ENCODE measurements around the gene MTUS2.

Gene MTUS2

GRCh38 chr13:29038700-29039099, 218.6 kb downstream of the MTUS2 start:
- no peak for DNase-seq

- no peak for DNase-seq
These were observed 219.1 kb downstream of the MTUS2 start for GRCh38 chr13:29039212-29039611.

DNA sequence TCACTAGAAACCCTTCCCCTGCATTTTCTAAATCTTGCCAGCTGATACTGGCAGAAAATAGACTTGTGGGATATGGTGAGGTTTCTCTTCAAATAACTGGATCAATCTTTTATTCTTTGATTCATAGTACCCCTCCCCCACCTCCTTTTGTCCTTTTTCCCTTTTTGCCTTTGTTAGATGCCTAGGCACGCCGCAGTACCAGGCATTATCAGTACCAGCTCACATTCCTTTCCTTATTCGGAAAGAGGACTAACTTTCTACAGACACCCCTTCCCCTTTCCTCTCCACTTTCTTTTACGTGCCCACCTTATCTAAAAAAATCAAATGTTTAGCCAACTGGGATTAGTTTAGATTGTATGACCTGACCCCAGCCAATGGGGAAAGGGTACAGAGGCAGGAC, 226.4 kb downstream of the MTUS2 start:
- no peak for DNase-seq

DNA sequence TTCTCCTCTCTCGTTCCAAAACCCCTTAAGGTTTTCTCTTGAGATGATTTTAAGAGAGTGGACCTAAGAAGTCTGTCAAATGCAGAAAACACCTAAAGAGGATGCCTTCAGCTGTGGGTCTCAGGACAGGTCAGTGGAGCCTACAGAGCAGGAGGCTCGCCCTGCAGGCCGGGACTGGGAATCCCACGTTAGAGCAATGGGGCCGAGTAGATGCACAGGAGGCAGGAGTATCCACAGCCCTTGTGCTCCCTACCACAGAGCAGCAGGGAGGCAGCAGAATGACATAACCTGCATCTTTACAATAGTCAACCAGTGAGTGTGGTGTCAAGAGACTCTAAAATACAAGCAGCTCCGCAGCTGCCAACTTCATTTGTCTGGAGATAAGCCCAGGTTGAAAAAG, 229.4 kb downstream of the MTUS2 start:
- DNase-seq: no peak

DNA sequence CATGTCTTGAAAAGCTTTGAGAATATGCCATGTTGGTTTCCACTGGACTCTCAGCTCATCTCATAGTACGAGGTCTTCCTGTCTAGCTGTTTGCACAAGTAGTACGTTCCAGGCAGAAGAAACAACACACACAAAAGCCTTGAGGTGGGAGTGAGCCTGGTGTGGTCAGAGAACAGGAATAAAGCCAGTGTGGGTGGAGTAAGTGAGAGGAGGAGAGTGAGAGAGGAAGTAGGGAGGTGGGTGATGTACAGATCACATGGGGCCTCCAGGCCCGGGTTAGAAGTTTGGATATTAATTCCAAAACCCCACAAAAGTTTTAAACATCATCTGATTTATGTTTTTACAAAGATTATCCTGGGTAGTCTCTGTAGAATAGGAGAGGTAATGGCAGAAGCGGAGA, 230.6 kb downstream of the MTUS2 start:
- DNase-seq: no peak

GRCh38 chr13:29059800-29060199, 239.7 kb downstream of the MTUS2 start:
- no peak for DNase-seq

- no peak for DNase-seq
These were observed 245.0 kb downstream of the MTUS2 start for GRCh38 chr13:29065142-29065541.

- no peak for DNase-seq
These were observed 247.3 kb downstream of the MTUS2 start for GRCh38 chr13:29067306-29067945.

DNA sequence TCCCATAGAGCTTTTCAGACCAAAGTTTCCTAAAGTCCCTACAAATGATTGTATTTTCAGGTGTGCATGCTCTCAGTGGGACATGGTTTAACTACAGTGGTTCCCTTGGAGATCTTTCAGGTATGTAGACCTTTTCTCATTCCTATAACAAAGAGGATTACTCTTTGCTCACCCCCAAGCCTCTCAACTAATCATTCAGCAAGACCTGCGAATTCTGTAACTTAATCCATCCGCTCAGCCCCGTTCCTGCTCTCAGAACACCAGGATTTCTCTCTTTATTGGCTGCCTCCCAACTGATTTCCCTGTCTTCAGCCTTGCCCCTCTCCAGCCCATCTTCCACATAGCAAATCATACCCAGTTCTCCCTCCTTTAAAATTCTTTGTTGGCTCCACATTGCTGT, 253.6 kb downstream of the MTUS2 start:
- no peak for DNase-seq

GRCh38 chr13:29077051-29077813, 257.1 kb downstream of the MTUS2 start:
- DNase-seq: no peak

- DNase-seq: peak; percentile 18 to 57
These were observed 260.9 kb downstream of the MTUS2 start for GRCh38 chr13:29081036-29081435.

DNA sequence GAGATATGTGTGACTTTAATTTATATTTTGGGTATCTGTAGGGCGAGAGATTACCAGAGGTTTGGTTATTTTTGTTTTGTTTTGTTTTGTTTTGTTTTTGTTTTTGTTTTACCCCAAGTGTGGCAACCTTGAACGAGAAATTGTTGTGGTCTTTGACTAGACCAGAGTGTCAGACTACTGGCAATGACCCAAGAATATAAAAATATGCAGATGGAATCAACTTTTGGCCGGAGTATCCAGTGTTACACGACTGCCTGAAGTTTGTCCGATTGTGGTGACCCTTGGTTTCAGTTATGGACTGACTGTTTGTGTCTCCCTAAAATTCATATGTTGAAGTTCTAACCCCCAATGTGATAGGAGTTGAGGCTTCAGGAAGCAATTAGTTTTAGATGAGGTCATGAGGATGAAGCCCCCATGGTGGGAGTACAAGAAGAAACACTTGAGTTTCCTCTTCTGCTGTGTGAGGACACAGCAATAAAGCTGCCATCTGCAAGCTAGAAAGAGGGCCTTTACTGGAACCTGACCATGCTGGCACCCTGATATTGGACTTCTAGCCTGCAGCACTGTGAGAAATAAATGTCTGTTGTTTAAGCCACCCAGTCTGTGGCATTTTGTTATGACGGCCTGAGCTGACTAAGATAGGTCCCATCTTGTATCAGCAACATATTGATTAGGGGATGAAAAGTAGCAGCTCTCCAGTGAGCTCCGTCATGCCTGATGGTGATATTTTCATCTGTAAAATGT, 261.7 kb downstream of the MTUS2 start:
- DNase-seq: no peak

- no peak for DNase-seq
These were observed 279.8 kb downstream of the MTUS2 start for GRCh38 chr13:29099781-29100406.

- no peak for DNase-seq
These were observed 280.6 kb downstream of the MTUS2 start for GRCh38 chr13:29100758-29101157.

DNA sequence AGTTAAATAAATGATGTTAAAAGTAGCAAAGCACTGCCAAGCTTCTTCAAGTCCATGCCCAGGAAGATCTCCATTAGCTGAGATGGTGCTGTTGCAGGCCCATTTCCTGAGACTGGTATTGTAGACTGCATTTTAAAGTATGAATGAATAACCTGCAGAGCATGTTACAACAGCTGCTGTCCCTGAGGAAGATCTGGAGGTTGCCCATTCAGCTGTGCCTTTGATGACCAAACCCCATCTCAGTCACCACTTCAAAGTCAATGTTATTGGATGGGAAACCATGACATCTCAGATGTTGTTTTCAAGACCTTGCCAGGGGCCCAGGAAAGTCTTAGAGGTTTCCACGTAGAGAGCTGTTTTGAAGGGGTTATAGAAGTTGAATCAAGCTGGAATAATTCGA, 281.3 kb downstream of the MTUS2 start:
- no peak for DNase-seq

DNA sequence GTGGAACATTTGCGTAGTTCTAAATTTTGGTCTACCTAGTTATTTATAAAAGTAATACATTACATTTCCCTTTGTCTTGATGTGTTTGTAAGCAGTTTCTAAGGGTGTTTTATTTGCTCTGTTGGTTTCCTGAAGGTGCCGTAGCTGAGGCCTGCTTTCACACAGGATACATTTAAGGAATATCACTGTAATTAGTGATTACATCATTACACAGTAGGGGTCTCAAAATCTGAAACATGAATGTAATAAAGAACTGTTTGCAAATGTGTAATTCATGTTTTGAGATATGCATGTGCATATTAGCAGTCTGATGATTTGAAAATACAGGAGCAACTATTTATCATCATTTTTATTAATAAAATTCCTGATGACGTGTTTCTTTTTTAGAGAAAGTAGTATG, 281.8 kb downstream of the MTUS2 start:
- no peak for DNase-seq

DNA sequence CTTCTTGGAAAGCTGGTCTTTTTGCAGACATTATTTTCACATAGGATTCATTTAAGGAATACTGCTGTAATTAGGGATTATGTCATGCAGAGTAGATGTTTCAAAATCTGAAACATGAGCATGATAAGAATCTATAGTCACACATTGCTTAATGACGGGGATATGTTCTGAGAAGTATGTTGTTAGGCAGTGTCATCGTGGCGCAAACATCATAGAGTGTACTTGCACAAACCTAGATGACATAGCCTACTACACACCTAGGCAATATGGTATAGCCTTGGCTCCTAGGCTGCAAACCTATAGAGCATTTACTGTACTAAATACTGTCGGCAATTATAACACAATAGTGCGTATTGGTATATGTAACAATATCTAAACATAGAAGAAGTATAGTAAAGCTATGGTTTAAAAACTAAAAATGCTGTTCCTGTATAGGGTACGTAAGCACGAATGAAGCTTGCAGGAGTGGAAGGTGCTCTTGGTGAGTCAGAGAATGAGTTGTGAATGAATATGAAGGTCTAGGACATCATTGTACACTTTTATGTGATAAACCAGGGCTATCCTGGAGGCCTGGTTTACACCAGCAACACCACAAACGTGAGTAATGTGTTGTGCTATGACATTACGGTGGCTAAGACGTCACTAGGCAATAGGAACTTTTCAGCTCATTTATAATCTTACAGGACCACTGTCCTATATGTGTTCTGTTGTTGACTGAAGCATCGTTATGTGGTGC, 283.1 kb downstream of the MTUS2 start:
- no peak for DNase-seq

GRCh38 chr13:29104461-29104860, 284.3 kb downstream of the MTUS2 start:
- no peak for DNase-seq

- DNase-seq: peak in 1 of 2 experiments; percentile 0
These were observed 285.6 kb downstream of the MTUS2 start for GRCh38 chr13:29105779-29106178.

GRCh38 chr13:29106651-29107050, 286.5 kb downstream of the MTUS2 start:
- DNase-seq: no peak

- DNase-seq: no peak
These were observed 288.1 kb downstream of the MTUS2 start for GRCh38 chr13:29108068-29108786.

GRCh38 chr13:29109987-29110386, 289.8 kb downstream of the MTUS2 start:
- no peak for DNase-seq

All from Kasumi-1 (cell line).